Lower lobe of right lung (tissue), 2 donors: ENCODE results near the gene MGAT4C. TPM values are rescaled to one million over a fixed set of nuclear protein-coding genes. Genes with fewer than 3 reads are reported as not detected.

ENCODE experiments used
- ATAC-seq, 2 donors: fragments of 200-7000 bp; cut with Tn5 transposase; one replicate each; pipeline ENCODE4 v1.9.1; 2020 to 2022; ENCODE audit warnings: mild to moderate bottlenecking in 2 of 2, moderate library complexity in 2 of 2
- DNase-seq: peaks from one replicate; pipeline ENCODE4 v3.0.0-alpha.2; 2020
- H3K27ac ChIP-seq: fragments of 200-600 bp; one replicate; pipeline ENCODE4 v1.8.0; 2022
- H3K27me3 ChIP-seq: fragments of 200-600 bp; one replicate; pipeline ENCODE4 v1.8.0; 2022; ENCODE audit warnings: low read depth
- H3K36me3 ChIP-seq: fragments of 200-600 bp; one replicate; pipeline ENCODE4 v1.8.0; 2022; ENCODE audit warnings: mild to moderate bottlenecking
- H3K4me1 ChIP-seq: fragments of 200-600 bp; one replicate; pipeline ENCODE4 v1.8.0; 2022
- H3K4me3 ChIP-seq: fragments of 200-600 bp; one replicate; pipeline ENCODE4 v1.8.0; 2022; ENCODE audit warnings: mild to moderate bottlenecking
- H3K9me3 ChIP-seq: fragments of 200-600 bp; one replicate; pipeline ENCODE4 v1.8.0; 2022
- CTCF ChIP-seq: fragments of 200-600 bp; IDR thresholded peaks from one replicate; pipeline ENCODE4 v1.8.0; 2022; ENCODE audit warnings: antibody characterized with exemption, mild to moderate bottlenecking
- intact Hi-C: fragments of 100-400 bp; cut with DNase I; formaldehyde crosslinking; loops from one replicate; pipeline ENCODE4 v1.11.0; 2022
- total RNA-seq: library from RNA; stranded (reverse); fragmentation: NEBNext Ultra II Directional; extraction: Animal tissue kit (Norgen Biotek cat#: 25700); gene quantifications from one replicate; pipeline ENCODE4 v1.2.1, GENCODE V29; 2021
- donor health status: DM: no; HTN: yes; CAD: no; lungs with severe emphysema.

The MGAT4C gene
- total RNA-seq, 1 donor from 2014 or later, result 0.21 TPM

- Histone ChIP-seq H3K27me3 (no peaks in the 10 kb centered on the region), H3K9me3 (no peaks in the 10 kb centered on the region), H3K4me1 (no peaks in the 10 kb centered on the region), H3K4me3 (no peak overlapping the region), H3K36me3 (no peaks in the 10 kb centered on the region), H3K27ac (no peak overlapping the region)
- TF ChIP-seq CTCF, result no peak
- ATAC-seq (no peak), DNase-seq (no peak)
- intact Hi-C loops, result no loop called here
Measured at GRCh38 chr12:86261142-86261541, 5.0 kb upstream of the MGAT4C start.

GRCh38 chr12:86260183-86260582 is 4.0 kb upstream of the MGAT4C start:
- no peak for ATAC-seq
- DNase-seq, result no peak
- H3K27ac ChIP-seq, result no peak overlapping the region

GRCh38 chr12:86257134-86257533 is 943 bp upstream of the MGAT4C start:
- ATAC-seq (no peak), DNase-seq (no peak)
- intact Hi-C loops, result no loop called here
- Histone ChIP-seq H3K4me3 (no peak overlapping the region), H3K4me1 (no peaks in the 10 kb centered on the region), H3K27me3 (no peaks in the 10 kb centered on the region), H3K36me3 (no peaks in the 10 kb centered on the region), H3K27ac (no peak overlapping the region), H3K9me3 (no peaks in the 10 kb centered on the region)
- TF ChIP-seq CTCF, result no peak

More at GRCh38 chr12:86260183-86260582, 4.0 kb upstream of the MGAT4C start:
- no peaks in the 10 kb centered on the region for H3K36me3 ChIP-seq
- TF ChIP-seq CTCF, result no peak
- no peaks in the 10 kb centered on the region for H3K9me3 ChIP-seq
- no peak overlapping the region for H3K4me3 ChIP-seq
- H3K27me3 ChIP-seq, result no peaks in the 10 kb centered on the region
- intact Hi-C loops, result no loop called here
- H3K4me1 ChIP-seq, result no peaks in the 10 kb centered on the region

GRCh38 chr12:86254399-86255107 is 1.6 kb downstream of the MGAT4C start:
- H3K36me3 ChIP-seq, result no peaks in the 10 kb centered on the region
- no peak overlapping the region for H3K4me3 ChIP-seq
- no peak for DNase-seq
- H3K27me3 ChIP-seq, result no peaks in the 10 kb centered on the region
- intact Hi-C loops, result no loop called here
- TF ChIP-seq CTCF, result no peak
- H3K9me3 ChIP-seq, result no peaks in the 10 kb centered on the region
- H3K4me1 ChIP-seq, result no peaks in the 10 kb centered on the region
- no peak for ATAC-seq
- H3K27ac ChIP-seq, result no peak overlapping the region

GRCh38 chr12:86249851-86250250 is 6.3 kb downstream of the MGAT4C start:
- Histone ChIP-seq H3K27ac (no peak overlapping the region), H3K4me1 (no peaks in the 10 kb centered on the region), H3K27me3 (no peaks in the 10 kb centered on the region), H3K4me3 (no peak overlapping the region), H3K36me3 (no peaks in the 10 kb centered on the region), H3K9me3 (no peaks in the 10 kb centered on the region)
- peak; percentile 41 to 84 for ATAC-seq
- intact Hi-C loops, result no loop called here
- no peak for TF ChIP-seq CTCF
- no peak for DNase-seq
